OCI-LY3 (cell line): ENCODE data around the gene GPR25.

ENCODE experiments used
- H2AFZ ChIP-seq: fragments of 200-600, 300-600 bp; shearing (Covaris generic); 2 replicates; pipeline ENCODE4 v1.6.0; 2014; ENCODE audit warnings: antibody characterized with exemption, low read depth, low read length
- H3K27ac ChIP-seq: fragments of 200-600, 300-600 bp; sonication (generic); 2 replicates; pipeline ENCODE4 v1.5.1; 2014; ENCODE audit warnings: mild to moderate bottlenecking, low read length, moderate library complexity, mixed read lengths
- H3K27me3 ChIP-seq: fragments of 200-600, 300-600 bp; sonication (generic); 2 replicates; pipeline ENCODE4 v1.6.1; 2014; ENCODE audit warnings: low read depth, low read length, mixed read lengths
- H3K36me3 ChIP-seq: fragments of 200-600, 300-600 bp; sonication (generic); replicated peaks from 2 replicates; pipeline ENCODE3; 2014; ENCODE audit warnings: low read depth, low read length, mixed read lengths
- H3K4me1 ChIP-seq: fragments of 300-600, 200-600 bp; sonication (generic); 2 replicates; pipeline ENCODE4 v1.6.1; 2014; ENCODE audit warnings: low read length, mixed read lengths
- H3K4me2 ChIP-seq: fragments of 200-600, 300-600 bp; sonication (generic); 2 replicates; pipeline ENCODE4 v1.6.1; 2014; ENCODE audit warnings: low read length, mixed read lengths
- H3K4me3 ChIP-seq: fragments of 300-600, 200-600 bp; sonication (generic); 2 replicates; pipeline ENCODE4 v1.5.1; 2014; ENCODE audit warnings: antibody characterized with exemption, mild to moderate bottlenecking, low read length, moderate library complexity
- H3K79me2 ChIP-seq: fragments of 300-600, 200-600 bp; shearing (Covaris generic); 2 replicates; pipeline ENCODE4 v1.6.1; 2014; ENCODE audit warnings: mild to moderate bottlenecking, low read length, mixed read lengths
- H3K9ac ChIP-seq: fragments of 300-600, 200-600 bp; shearing (Covaris generic); 2 replicates; pipeline ENCODE4 v1.6.0; 2014; ENCODE audit warnings: mild to moderate bottlenecking, low read length, moderate library complexity
- H3K9me3 ChIP-seq: fragments of 200-600, 300-600 bp; shearing (Covaris generic); 2 replicates; pipeline ENCODE4 v1.6.1; 2014; ENCODE audit warnings: low read length, mixed read lengths; ENCODE audit not compliant: insufficient read depth
- H4K20me1 ChIP-seq: fragments of 200-600, 300-600 bp; sonication (generic); 2 replicates; pipeline ENCODE4 v1.6.1; 2016; ENCODE audit warnings: low read length, mixed read lengths; ENCODE audit not compliant: insufficient read depth
- EZH2phosphoT487 ChIP-seq: fragments of 200-600 bp; shearing (Covaris generic); IDR thresholded peaks from 2 replicates; pipeline ENCODE4 v1.6.1; 2018; ENCODE audit warnings: antibody characterized with exemption, mixed run types, low read depth
- TF ChIP-seq, protein P1 (sequence below): fragments of 200-600, 300-600 bp; sonication (generic); IDR thresholded peaks from 2 replicates; pipeline ENCODE4 v1.5.1; 2014; ENCODE audit warnings: antibody characterized with exemption, low read length, low read depth

The GPR25 gene

DNA sequence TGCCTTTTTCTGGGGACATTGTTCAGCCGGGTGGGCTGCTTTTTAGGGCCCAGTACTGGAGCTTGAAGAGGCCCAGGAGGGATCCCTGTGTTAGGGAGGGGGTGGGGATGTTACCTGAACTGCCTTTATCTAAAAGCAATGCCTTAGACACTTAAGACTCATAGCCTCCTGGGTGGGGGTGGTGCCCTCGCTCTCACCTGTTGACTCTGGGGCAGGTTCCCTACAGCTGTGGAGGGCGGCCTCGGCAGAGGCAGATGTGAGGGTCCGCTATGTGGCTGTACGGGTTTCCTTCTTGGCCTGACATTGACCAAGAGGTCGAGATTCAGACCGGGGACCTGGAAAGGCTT is 22.6 kb downstream of the GPR25 start:
- no peak overlapping the region for H3K9ac ChIP-seq
- peak overlapping the region; percentile 77 for H3K4me2 ChIP-seq
- H3K4me1 ChIP-seq, result peaks cover 23% of the 10 kb centered on the region
- peak overlapping the region; percentile 56; the same call in 1 of the 2 replicates for H3K4me3 ChIP-seq
- no peak for TF ChIP-seq EZH2phosphoT487
- TF ChIP-seq, protein P1, sequence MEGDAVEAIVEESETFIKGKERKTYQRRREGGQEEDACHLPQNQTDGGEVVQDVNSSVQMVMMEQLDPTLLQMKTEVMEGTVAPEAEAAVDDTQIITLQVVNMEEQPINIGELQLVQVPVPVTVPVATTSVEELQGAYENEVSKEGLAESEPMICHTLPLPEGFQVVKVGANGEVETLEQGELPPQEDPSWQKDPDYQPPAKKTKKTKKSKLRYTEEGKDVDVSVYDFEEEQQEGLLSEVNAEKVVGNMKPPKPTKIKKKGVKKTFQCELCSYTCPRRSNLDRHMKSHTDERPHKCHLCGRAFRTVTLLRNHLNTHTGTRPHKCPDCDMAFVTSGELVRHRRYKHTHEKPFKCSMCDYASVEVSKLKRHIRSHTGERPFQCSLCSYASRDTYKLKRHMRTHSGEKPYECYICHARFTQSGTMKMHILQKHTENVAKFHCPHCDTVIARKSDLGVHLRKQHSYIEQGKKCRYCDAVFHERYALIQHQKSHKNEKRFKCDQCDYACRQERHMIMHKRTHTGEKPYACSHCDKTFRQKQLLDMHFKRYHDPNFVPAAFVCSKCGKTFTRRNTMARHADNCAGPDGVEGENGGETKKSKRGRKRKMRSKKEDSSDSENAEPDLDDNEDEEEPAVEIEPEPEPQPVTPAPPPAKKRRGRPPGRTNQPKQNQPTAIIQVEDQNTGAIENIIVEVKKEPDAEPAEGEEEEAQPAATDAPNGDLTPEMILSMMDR, result no peak
- H3K36me3 ChIP-seq, result no peaks in the 10 kb centered on the region
- H3K27ac ChIP-seq, result no peak overlapping the region
- no peaks in the 10 kb centered on the region for H3K9me3 ChIP-seq
- peaks cover 83% of the 10 kb centered on the region for H3K27me3 ChIP-seq
- no peaks in the 10 kb centered on the region for H3K79me2 ChIP-seq
- H2AFZ ChIP-seq, result no peak overlapping the region
- peaks cover 4% of the 10 kb centered on the region; the same call in 1 of the 2 replicates for H4K20me1 ChIP-seq

GRCh38 chr1:200895801-200896530 is 23.2 kb downstream of the GPR25 start:
- TF ChIP-seq, protein P1, result no peak
- TF ChIP-seq EZH2phosphoT487, result no peak
- H2AFZ ChIP-seq, result no peak overlapping the region
- peaks cover 82% of the 10 kb centered on the region for H3K27me3 ChIP-seq
- H3K9me3 ChIP-seq, result no peaks in the 10 kb centered on the region
- no peak overlapping the region for H3K27ac ChIP-seq
- H4K20me1 ChIP-seq, result peaks cover 4% of the 10 kb centered on the region; the same call in 1 of the 2 replicates
- peaks cover 23% of the 10 kb centered on the region for H3K4me1 ChIP-seq
- peak overlapping the region; percentile 56 for H3K4me3 ChIP-seq
- H3K36me3 ChIP-seq, result no peaks in the 10 kb centered on the region
- peak overlapping the region; percentile 77 for H3K4me2 ChIP-seq
- no peaks in the 10 kb centered on the region for H3K79me2 ChIP-seq
- H3K9ac ChIP-seq, result no peak overlapping the region; the same call in 1 of the 2 replicates

DNA sequence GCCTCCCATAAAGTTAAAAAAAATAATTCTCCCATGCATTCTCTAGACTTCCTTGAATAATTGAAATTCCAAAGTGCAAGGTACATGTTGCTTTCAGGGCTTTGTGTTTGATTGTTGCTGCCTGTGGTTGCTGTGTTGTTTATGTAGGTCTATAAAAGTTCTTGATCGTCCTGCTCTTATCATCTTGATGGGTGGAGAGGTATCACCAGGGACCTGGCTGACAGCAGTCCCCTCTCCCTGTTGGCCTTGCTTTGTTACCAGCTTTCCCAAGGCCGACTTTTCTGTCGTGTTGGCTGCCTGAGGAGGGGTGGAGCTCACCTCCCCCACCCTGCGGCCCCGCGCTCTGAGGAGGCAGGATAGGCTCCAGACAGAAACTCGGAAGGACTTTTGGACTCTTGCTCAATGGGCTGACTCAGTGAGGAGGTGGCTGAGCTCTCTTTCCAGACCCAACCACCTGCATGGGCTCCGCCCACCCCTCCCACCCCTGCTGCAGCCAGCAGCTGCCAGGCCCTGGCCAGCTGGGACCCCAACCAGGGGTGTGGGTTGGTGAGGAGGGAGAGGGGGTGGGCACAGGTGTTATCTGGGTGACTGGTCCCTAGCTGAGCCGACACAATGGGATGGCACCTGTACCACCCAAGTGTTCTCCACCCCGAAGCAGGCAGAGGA is 23.9 kb downstream of the GPR25 start:
- H2AFZ ChIP-seq, result no peak overlapping the region
- H3K4me1 ChIP-seq, result peaks cover 23% of the 10 kb centered on the region
- H3K4me2 ChIP-seq, result no peak overlapping the region
- H3K36me3 ChIP-seq, result no peaks in the 10 kb centered on the region
- no peak overlapping the region for H3K27ac ChIP-seq
- H4K20me1 ChIP-seq, result peaks cover 4% of the 10 kb centered on the region; the same call in 1 of the 2 replicates
- H3K9me3 ChIP-seq, result no peaks in the 10 kb centered on the region
- H3K4me3 ChIP-seq, result no peak overlapping the region
- no peaks in the 10 kb centered on the region for H3K79me2 ChIP-seq
- no peak overlapping the region for H3K9ac ChIP-seq
- TF ChIP-seq, protein P1, result no peak
- no peak for TF ChIP-seq EZH2phosphoT487
- peaks cover 83% of the 10 kb centered on the region for H3K27me3 ChIP-seq

DNA sequence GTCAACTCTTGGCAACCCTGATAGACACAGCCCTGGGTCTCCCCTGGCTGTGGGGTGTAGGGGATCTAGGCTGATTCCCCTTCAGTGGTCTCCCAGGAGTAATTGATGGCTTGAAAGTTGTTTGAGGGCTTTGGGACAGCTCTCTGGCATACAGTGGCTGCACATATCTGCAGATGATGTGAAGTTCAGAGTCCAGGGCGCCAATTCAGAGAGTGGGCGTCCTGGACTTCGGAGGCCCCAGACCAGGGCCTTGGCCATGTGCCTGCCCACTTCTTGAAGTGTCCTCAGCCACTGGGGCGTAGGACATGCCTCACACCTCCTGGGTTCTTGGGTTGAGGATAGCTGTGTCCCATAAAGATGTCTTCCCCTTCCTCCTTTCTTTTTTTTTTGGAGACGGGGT is 24.5 kb downstream of the GPR25 start:
- Histone ChIP-seq H3K27ac (no peak overlapping the region), H3K9ac (no peak overlapping the region), H3K36me3 (no peaks in the 10 kb centered on the region), H2AFZ (no peak overlapping the region), H3K79me2 (no peaks in the 10 kb centered on the region), H3K4me1 (peaks cover 23% of the 10 kb centered on the region), H3K27me3 (peaks cover 83% of the 10 kb centered on the region), H4K20me1 (peaks cover 4% of the 10 kb centered on the region; the same call in 1 of the 2 replicates), H3K9me3 (no peaks in the 10 kb centered on the region), H3K4me2 (no peak overlapping the region), H3K4me3 (no peak overlapping the region)
- TF ChIP-seq, protein P1, result no peak
- TF ChIP-seq EZH2phosphoT487, result no peak
